Stomach (tissue), 9 donors: ENCODE data around the gene MAPKAPK2. TPM values are rescaled to one million over a fixed set of nuclear protein-coding genes. Genes with fewer than 3 reads are reported as not detected.

Experiments used
- DNase-seq, 2 donors: peaks; one replicate each; pipeline versions ENCODE4 v3.0.0 to v3.0.0-alpha.2; 2013 to 2019
- H3K27ac ChIP-seq, 5 donors: fragments of 200-600 bp in 4 of 5; sonication (generic) in 4 of 5; one replicate each; pipeline ENCODE4 v1.5.1; 2013 to 2019; ENCODE audit warnings: mild to moderate bottlenecking in 1 of 5, moderate library complexity in 1 of 5
- H3K27me3 ChIP-seq, 3 donors: fragments of 200-600 bp; sonication (generic); one replicate each; pipeline ENCODE4 v1.5.1; 2017 to 2019; ENCODE audit warnings: mixed run types in 1 of 3
- H3K36me3 ChIP-seq, 4 donors: fragments of 200-600 bp; sonication (generic); 1 replicate in 3 of 4; 2 replicates in 1 of 4; pipeline ENCODE4 v1.5.1; 2016 to 2019
- H3K4me1 ChIP-seq, 4 donors: fragments of 200-600 bp; sonication (generic); one replicate each; pipeline ENCODE4 v1.5.1; 2016 to 2019
- H3K4me3 ChIP-seq, 4 donors: fragments of 200-600 bp; sonication (generic) in 3 of 4; one replicate each; pipeline ENCODE4 v1.5.1; 2016 to 2019; ENCODE audit warnings: mild to moderate bottlenecking in 1 of 4
- H3K9me3 ChIP-seq, 4 donors: fragments of 200-600 bp; sonication (generic); one replicate each; pipeline ENCODE4 v1.5.1; 2016 to 2019
- EP300 ChIP-seq: sonication (generic); formaldehyde crosslinking; IDR thresholded peaks from one replicate; pipeline ENCODE4 v1.6.1; 2017; ENCODE audit warnings: antibody characterized with exemption
- POLR2A ChIP-seq, 4 donors: fragments of 450-650 bp; IDR thresholded peaks; one replicate each; pipeline ENCODE4 v1.6.1; 2016; ENCODE audit warnings: antibody characterized with exemption in 4 of 4, control low read depth in 2 of 4, mild to moderate bottlenecking in 1 of 4, moderate library complexity in 1 of 4
- POLR2AphosphoS5 ChIP-seq, 3 donors: sonication (generic); formaldehyde crosslinking; IDR thresholded peaks; one replicate each; pipeline ENCODE4 v1.6.1; 2016; ENCODE audit warnings: antibody characterized with exemption in 3 of 3
- WGBS, 5 donors: extraction: QIAGEN DNeasy Blood & Tissue Kit in 3 of 5; methylation state at CpG; one replicate each; pipeline versions ENCODE4 v1.1.5 to v1.1.7; 2013 to 2018; 5-methylcytosine and 5-hydroxymethylcytosine counted together
- intact Hi-C: fragments of 100-400 bp; cut with DNase I; formaldehyde crosslinking; loops from one replicate; pipeline ENCODE4 v1.15.1; 2023; ENCODE audit warnings: low total_unique reads
- polyA plus RNA-seq, 3 donors: library from polyadenylated mRNA; stranded (reverse); fragments of 200-250 nt; gene quantifications; one replicate each; pipeline ENCODE4 v1.2.3, GENCODE V29; 2013
- small RNA-seq, 4 donors: library from RNA; depleted of rRNA; stranded (forward); fragments of <200 nt; gene quantifications; one replicate each; pipeline ENCODE3, GENCODE V24; 2016
- total RNA-seq, 5 donors: library from RNA; depleted of rRNA; stranded (reverse); fragments of >200 nt; gene quantifications; one replicate each; pipeline versions ENCODE4 v1.1.0 to v1.2.3, GENCODE V29; 2014 to 2016
- TF ChIP-seq, protein P1 (sequence below), 7 experiments: fragments of 450-650 bp in 4 of 7; fragments of 200-600 bp in 3 of 7; sonication (generic) in 3 of 7; IDR thresholded peaks; one replicate each; pipeline ENCODE4 v1.5.1; 2016 to 2019; ENCODE audit warnings: antibody characterized with exemption in 7 of 7, control low read depth in 2 of 7, mild to moderate bottlenecking in 1 of 7
- donor health status: healthy with polysubstance abuse.
- donor health status: Bipolar disorder and iron deficiency.
- donor health status: healthy.

The MAPKAPK2 gene
- total and polyA plus RNA-seq, 8 donors, result 22.6 to 78.0 (median 49.7) TPM

DNA sequence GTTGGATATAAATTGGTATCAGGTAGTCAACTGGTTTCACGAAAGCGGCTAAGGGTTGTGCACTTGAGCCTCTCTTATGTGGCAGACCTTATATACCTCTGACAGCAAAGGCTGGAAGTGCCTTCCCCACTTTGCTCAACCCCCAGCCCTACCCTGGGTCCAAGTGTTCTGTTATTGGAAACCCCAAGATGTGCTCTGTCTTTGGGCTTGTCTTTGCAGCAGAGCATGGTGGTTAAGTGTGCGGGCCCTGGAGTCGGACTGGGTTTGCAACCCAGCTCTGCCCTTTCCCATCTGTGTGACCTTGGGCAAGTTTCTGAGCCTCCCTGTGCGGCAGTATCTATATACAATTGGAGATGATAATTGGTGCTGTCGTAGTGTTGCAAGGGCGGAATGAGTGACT lies 98.8 kb downstream of the MAPKAPK2 start:
- WGBS, 5 donors, result 77 to 92% (median 91%) methylated on average over 6 to 7 of the region's 7 CpGs
- H3K27ac ChIP-seq, result no peak overlapping the region
- intact Hi-C loops, result no loop called here

More for the DNA sequence above, 98.8 kb downstream of the MAPKAPK2 start:
- Histone ChIP-seq H3K9me3 (no peaks in the 10 kb centered on the region), H3K4me1 (no peaks in the 10 kb centered on the region), H3K36me3 (no peaks in the 10 kb centered on the region), H3K27me3 (no peaks in the 10 kb centered on the region), H3K4me3 (no peak overlapping the region)
- no peak for DNase-seq
- TF ChIP-seq POLR2A (IDR thresholded peaks at IDR 0.05) (no peak), EP300 (no peak), POLR2AphosphoS5 (IDR thresholded peaks at IDR 0.05) (no peak)
- TF ChIP-seq, protein P1, sequence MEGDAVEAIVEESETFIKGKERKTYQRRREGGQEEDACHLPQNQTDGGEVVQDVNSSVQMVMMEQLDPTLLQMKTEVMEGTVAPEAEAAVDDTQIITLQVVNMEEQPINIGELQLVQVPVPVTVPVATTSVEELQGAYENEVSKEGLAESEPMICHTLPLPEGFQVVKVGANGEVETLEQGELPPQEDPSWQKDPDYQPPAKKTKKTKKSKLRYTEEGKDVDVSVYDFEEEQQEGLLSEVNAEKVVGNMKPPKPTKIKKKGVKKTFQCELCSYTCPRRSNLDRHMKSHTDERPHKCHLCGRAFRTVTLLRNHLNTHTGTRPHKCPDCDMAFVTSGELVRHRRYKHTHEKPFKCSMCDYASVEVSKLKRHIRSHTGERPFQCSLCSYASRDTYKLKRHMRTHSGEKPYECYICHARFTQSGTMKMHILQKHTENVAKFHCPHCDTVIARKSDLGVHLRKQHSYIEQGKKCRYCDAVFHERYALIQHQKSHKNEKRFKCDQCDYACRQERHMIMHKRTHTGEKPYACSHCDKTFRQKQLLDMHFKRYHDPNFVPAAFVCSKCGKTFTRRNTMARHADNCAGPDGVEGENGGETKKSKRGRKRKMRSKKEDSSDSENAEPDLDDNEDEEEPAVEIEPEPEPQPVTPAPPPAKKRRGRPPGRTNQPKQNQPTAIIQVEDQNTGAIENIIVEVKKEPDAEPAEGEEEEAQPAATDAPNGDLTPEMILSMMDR (IDR thresholded peaks at IDR 0.05), result no peak

Small RNAs within 50 kb of the gene (small RNA-seq; reads per million reads assigned to genes)
- 0 reads per million in 4 donors for gene RF00019

Other genes with a start within 250 kb of the MAPKAPK2 start
- 10 to 100 TPM in 3 of 5 donors, 1 to 10 TPM in 2; 4.9 to 49.6 (median 15.9) TPM for gene IKBKE, start 214.4 kb upstream of the MAPKAPK2 start, total RNA-seq
- gene IKBKE, start 214.4 kb upstream of the MAPKAPK2 start, polyA plus RNA-seq, result 1 to 10 TPM; 5.8 to 8.0 (median 7.2) TPM
- 10 to 100 TPM in 1 of 5 donors, 1 to 10 TPM in 4; 2.2 to 44.5 (median 5.8) TPM for gene RASSF5, start 177.4 kb upstream of the MAPKAPK2 start, total RNA-seq
- gene RASSF5, start 177.4 kb upstream of the MAPKAPK2 start, polyA plus RNA-seq, result 10 to 100 TPM in 1 of 3 donors, 1 to 10 TPM in 2; 8.1 to 13.6 (median 9.2) TPM
- gene EIF2D, start 72.4 kb upstream of the MAPKAPK2 start, total RNA-seq, result 100 to 1,000 TPM in 1 of 5 donors, 10 to 100 TPM in 4; 16.9 to 130 (median 39.8) TPM
- gene EIF2D, start 72.4 kb upstream of the MAPKAPK2 start, polyA plus RNA-seq, result 10 to 100 TPM; 48.7 to 55.8 (median 48.9) TPM
- 10 to 100 TPM in 1 of 5 donors, 1 to 10 TPM in 3, not detected in 1; 1.2 to 21.9 (median 4.7) TPM for gene DYRK3, start 49.4 kb upstream of the MAPKAPK2 start, total RNA-seq
- 1 to 10 TPM; 1.5 to 3.2 (median 2.1) TPM for gene DYRK3, start 49.4 kb upstream of the MAPKAPK2 start, polyA plus RNA-seq
- 10 to 100 TPM in 1 of 5 donors, not detected in 4; 25.9 TPM for gene IL19, start 85.9 kb downstream of the MAPKAPK2 start, total RNA-seq
- gene IL19, start 85.9 kb downstream of the MAPKAPK2 start, polyA plus RNA-seq, result 1 to 10 TPM in 1 of 3 donors, not detected in 2; 3.1 TPM
- 1 to 10 TPM in 1 of 5 donors, under 1 TPM in 2, not detected in 2; 0.29 to 2.8 (median 0.45) TPM for gene IL10, start 87.6 kb downstream of the MAPKAPK2 start, total RNA-seq
- 1 to 10 TPM; 1.2 to 7.2 (median 1.9) TPM for gene IL10, start 87.6 kb downstream of the MAPKAPK2 start, polyA plus RNA-seq
- gene IL20, start 180.7 kb downstream of the MAPKAPK2 start, total RNA-seq, result not detected
- under 1 TPM in 1 of 3 donors, not detected in 2; 0.13 TPM for gene IL20, start 180.7 kb downstream of the MAPKAPK2 start, polyA plus RNA-seq
- not detected for gene IL24, start 212.5 kb downstream of the MAPKAPK2 start, total RNA-seq
- gene IL24, start 212.5 kb downstream of the MAPKAPK2 start, polyA plus RNA-seq, result under 1 TPM in 1 of 3 donors, not detected in 2; 1.00 TPM
- gene FCMR, start 237.0 kb downstream of the MAPKAPK2 start, total RNA-seq, result 1 to 10 TPM in 3 of 5 donors, not detected in 2; 4.5 to 6.6 (median 5.2) TPM
- 1 to 10 TPM; 3.3 to 6.7 (median 3.7) TPM for gene FCMR, start 237.0 kb downstream of the MAPKAPK2 start, polyA plus RNA-seq